Measurements from ENCODE around the gene TYMP.

The TYMP gene, protein sequence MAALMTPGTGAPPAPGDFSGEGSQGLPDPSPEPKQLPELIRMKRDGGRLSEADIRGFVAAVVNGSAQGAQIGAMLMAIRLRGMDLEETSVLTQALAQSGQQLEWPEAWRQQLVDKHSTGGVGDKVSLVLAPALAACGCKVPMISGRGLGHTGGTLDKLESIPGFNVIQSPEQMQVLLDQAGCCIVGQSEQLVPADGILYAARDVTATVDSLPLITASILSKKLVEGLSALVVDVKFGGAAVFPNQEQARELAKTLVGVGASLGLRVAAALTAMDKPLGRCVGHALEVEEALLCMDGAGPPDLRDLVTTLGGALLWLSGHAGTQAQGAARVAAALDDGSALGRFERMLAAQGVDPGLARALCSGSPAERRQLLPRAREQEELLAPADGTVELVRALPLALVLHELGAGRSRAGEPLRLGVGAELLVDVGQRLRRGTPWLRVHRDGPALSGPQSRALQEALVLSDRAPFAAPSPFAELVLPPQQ

DNA sequence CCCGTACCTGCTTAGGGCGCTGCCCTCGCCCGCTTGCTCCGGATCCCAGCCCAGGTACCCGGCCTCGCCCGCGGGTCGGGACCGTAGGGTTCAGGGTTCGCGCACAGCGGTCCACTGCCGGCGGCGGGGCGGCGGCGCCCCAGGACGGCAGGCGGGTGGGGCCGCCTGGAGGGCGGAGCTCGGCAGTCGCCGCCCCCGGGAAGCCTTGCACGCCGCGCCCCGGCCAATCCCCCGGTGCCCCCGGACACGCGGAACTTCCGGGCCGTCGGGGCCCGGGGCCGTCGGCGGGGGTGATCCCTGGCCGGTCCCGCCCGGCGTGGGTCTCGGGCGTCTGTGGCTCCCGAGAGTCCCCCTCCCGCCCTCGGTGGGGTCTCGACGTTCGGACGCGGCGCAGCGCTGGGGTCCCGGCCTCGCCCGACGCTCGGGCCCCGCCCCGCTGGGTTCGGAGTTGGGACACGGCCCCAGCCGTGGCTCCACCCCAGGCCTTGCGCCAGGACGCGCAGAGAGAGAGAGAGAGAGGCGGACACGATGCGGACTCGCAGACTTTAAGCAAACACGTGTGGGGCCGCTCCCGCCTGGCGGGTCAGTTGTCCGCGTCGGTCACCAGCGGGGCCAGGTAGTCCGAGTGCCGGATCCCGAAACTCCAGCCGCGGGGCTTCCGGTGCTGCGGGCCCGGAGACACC lies at the start of gene TYMP:
TSS of gene TYMP (minus strand) at position 116 of the 683 bp plus-strand sequence. CDS start 303 bp downstream, outside the sequence.
- DNase-seq, result no peak

DNA sequence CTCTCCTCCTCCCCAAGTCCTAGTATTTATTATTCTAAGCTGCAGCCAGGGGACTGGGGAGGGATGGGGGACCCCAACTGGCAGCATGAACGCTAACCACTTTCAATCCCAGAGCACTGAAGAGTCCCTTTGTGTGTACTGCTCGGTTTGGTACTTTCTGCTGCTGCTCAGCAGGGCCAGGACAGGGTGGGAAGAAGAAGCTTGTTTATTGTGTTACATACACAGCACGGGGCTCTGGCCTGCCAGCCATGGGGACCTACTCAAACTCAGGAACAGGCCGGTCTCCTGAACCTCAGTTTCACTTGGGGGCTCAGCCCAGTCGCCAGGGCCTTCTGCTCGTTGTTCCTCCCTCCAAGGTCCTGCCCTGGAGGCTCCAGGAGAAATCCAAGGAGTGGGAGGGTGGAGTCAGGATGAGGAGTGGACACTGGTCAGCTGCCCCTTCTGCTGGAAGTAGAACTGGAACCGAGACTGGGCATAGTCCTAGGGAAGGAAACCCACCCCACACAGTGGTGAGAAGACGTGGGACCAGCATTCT lies 49.0 kb upstream of the TYMP start:
- no peak for DNase-seq

DNA sequence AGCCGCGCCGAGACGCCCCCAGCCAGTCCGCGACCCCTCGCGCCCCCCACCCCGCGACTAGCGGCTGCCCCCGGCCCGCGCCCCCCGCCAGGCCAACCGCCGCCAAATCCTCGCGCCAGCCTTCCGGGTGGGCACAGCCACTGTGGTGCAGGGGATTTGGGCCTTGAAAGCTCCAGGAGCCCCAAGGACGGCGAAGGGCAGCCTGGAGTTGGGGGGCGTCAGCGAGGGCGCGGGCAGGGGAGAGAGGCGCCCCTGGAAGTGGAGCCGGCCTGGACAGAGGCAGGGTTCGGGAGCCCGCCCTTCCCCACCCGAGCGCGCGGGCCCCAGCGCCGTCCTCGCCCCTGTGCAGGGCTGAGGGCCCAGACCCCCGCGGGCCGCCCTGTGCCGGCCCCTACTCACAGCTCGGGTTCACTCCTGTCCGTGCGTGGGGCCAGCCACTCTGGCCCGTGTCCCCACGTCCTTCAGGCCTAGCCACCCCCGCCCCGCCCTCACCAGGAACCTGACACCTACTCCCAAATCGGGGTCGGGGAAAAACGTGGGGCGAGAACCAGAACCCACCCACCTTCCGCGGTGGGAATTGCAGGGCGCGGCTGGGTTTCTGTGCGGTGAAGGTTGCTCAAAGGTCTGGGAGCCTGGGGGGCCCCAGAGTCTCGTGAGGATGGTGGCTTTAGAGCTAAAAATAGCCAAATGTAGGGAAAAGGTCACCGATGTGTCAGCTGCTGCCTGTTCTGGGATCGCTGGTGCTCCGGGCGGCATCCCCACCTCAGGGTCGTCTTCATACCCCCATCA lies 48.4 kb upstream of the TYMP start, which contains the start of gene CPT1B:
TSS of gene CPT1B (minus strand) at position 441 of the 789 bp plus-strand sequence. CDS start 512 bp downstream, outside the sequence.
- no peak for DNase-seq

DNA sequence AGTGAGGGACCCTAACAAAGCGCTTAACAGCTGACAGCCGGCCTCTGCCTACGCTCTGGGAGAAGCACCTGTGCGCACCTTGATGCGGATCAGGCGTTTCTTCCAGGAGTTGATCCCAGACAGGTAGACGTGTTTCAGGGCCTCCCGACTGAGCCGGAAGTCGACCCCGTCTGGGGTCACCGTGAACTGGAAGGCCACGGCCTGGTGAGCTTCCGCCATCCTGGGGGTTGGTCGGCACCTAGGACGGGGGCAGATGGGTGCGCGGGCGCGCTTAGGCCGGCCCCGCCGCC lies 47.8 kb upstream of the TYMP start:
- no peak for DNase-seq

DNA sequence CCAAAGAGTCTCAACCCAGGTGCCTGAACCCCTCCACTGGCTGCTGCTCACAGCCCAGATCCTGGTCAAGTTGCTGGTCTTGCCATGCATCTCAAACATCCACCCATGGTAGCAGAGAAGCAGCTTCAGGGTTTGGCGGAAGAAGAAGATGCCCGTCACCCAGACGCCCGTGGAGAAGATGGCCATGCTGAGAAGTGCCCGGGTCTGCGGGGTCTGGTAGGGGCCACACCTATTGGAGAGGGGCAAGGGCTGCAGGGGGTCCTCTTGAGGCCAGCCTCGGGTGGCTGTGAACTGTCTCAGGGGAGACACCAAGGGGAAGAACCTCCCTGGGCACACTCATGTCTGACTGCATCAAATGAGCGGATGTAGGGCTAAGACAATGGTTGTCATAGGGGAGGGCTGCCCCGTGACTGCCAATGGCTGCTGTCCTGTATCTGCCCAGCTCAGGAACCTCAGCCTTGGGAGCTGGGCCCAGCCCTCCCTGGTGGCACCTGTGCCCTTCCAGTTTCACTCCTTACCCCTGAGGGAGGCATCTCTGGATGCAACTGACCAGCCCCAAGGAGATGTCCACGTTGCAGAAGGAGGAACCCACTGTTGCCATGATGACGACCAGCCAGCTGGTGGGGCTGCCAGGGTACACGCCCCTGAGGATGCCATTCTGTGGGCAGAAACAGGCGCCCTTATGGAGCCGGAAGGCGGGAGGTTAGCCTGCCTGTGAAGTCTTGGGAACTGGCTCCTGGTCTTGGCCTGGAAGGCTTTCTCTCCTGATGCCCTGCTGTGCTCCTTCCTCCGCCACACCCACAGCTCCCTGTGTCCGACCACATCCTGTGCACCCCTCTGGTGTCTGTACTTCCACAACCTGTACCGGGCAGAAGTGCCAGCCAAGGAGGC lies 47.2 kb upstream of the TYMP start:
- DNase-seq, result no peak

DNA sequence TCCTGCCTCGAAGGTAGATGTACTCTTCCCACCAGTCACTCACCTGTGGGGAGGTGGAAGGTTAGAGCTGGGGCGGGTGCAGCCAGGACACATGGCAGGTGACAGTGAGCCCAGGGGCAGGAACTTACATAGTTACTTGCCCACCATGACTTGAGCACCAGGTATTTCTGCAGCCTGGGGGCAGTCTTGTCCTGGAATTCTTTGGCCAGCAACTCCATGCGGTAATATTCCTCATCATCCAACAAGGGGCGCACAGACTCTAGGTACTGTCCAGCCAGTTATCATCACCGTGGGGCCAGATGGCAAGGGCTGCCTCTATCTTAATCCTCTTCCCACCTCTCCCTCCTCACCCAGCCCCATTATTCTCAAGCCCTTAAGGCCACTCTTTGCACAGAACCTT lies 46.3 kb upstream of the TYMP start:
- no peak for DNase-seq

DNA sequence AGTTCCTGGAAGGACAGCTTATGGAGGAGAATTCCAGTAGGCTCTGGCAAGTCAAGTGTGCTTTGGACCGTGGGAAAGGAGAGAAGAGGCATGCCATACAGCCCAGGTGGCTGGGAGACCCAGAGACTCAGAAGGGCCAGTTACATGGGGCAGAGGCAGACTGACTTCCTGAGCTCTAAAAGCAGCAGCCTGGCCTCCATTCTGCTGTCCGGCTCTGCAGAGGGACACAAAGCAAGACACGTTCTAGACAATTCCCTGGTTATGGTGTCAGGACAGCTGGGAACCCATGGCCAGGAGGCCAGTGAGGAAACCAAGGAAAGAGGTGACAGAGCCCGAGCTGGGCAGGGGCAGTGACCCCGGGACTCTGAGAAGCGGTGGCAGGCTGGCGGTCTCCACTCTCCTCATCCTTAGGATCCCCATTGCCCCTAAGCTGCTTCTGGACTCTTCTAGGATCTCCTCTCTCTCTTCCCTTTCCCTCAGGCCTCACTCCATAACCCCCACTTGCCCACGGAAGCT lies 45.7 kb upstream of the TYMP start:
- no peak for DNase-seq

DNA sequence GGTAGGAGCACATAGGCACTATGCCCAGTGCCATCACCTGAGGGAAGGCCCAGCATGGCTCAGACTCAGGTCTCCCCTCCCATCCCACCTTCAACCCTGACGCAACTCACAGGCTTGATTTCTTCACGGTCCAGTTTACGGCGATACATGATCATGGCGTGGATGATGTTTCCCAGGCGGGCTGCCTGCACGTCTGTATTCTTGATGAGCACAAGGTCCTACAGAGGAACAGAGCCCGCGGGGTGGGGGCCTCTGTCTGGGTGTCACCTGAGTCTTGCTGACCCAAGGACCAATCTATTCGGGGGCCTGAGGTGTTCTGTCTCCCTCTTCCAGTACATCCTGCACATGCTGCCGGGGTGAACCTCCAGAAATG lies 44.6 kb upstream of the TYMP start:
- DNase-seq, result no peak

DNA sequence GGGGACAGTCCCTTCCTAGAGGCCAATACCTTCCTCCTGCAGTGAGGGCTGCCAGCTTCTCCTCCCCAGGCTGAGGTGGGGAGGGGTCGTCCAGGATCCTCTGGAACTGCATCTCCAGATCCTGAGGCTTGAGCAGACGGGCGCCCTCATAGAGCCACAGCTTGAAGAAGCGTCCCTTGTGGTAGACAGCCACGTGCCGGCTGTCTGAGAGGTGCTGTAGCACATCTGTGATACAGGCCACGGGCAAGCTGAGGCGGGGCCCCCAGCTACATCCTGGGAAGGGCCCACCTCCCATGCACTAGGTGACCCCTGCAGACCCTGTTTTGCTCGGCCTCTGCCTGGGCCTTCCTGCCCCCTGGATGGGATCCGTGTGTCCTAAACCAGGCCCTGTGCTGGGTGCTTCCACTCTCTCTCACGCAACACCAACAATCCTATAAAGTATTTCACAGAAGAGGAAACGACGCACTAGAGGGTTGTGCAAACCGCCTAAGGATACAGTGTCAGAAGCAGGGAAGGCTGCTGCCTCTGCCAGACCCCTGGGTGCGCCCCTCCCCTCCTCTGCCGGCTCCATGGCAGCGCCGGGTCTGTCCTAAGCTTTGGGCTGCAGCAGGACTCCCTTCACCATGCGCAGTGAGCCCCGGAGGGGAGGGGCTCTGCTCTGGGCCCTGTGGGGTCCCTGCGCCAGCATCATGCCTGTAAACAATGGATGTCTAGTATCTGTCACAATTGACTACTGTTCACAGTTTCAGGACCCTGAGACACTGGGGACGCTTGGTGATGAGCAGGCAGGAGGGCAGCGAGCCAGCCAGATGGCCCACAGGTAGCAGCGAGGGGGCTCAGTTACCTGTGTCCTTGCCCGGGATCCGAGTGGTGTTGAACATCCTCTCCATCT lies 43.9 kb upstream of the TYMP start:
- no peak for DNase-seq

DNA sequence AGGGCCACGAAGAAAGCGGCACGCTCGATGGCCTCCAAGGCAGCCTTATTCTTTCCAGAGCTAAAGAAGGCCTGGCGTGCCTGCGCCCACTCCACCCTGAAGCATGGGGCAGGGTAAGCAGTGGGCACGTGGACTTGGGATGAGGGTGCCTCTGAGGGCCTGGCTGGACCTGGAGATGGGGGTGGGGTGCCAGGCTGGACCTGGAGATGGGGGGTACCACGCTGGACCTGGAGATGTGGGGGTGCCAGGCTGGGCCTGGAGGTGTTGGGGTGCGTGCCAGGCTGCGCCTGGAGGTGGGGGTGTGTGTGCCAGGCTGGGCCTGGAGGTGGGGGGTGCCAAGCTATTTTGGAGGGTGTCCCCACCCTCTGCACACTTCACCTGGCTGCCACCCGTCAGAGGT lies 43.2 kb upstream of the TYMP start:
- no peak for DNase-seq

DNA sequence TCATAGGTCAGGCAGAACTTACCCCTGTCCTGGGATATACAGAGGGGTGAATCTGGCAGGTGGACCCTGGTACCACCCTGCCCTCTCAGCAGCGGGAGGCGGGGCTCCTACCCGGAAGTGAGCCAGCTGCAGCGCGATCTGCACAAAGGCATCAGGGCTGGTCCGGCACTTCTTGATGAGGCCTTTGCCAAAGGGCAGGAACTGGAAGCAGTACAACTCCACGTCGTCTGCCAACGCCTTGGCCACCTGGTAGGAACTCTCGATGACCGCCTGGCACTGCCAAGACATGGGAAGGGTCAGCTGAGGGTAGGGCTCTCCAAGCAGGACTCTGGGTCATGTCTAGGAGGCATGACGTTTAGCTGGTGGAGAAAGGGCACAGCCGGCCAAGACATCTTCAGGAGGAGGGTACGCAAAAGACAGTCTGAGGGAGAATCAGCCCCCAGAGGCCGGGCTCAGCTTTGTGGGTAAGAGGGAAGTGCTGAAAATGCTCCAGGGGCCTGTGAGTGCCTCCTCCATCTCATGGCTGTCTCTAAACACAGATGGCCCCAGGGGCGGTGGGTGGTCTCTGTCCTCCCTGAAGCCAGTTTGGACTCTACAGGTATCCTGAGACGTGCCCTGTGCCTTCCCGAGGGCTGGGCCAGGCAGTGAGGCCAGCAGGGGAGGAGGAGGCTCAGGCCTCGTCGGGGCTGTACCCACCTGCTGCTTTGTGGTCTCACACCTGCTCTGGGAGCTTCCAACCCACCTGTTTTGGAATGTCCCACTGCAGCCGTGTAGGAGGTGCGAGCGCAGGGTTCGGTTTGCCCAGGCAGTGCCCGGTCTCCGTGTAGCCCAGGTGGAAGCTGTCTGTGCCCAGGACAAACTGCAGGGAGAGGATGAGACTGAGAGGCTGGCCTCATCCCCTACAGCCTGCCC lies 41.7 kb upstream of the TYMP start:
- no peak for DNase-seq

DNA sequence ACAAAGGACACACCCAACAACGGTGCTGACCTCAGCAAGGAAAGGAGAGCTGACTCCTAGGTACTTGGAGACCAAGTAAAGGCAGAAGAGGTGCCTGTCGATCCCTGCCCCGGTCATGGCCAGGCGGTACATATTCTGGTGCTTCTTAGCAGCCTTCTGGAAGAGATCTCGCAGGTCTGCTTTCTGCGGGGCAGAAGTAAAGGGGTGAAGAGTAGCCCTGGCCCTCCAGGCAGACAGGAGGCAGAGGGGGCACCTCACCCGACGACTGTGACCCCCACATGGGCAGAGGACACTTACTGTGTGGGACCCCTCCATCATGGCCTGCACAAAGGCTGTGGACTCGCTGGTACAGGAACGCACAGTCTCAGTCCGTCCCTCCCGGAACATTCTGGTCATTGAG lies 41.0 kb upstream of the TYMP start:
- DNase-seq, result no peak

DNA sequence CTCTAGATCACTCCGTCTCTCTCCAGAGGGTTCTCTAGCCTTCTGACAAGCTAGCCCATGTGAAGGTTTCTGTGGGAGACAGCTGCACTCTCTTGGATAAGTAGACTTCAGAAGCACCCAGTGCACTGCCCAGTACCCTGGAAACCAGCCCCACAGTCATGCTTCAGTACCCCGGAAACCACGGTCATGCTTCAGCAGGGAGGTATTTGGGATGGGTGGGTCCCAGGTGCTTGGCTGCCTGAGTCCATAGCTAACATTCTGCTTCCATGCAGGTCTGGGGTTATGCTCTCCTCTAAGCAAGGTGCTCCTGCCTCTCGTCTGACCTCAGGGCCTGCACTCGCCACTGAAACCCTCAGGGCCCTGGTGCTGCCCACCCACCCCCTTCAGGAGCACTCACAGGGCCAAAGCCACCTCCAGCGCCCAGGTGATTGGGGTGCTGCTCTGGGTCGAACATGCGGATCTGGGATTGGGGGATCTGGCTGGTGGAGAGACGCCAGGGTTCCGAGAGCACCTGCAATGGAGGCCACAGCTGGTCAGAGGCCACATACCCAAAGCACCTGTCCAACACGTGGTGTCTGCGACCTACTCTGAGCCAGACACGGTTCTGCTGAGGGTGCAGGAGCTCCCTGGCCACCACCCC lies 40.2 kb upstream of the TYMP start:
- no peak for DNase-seq

DNA sequence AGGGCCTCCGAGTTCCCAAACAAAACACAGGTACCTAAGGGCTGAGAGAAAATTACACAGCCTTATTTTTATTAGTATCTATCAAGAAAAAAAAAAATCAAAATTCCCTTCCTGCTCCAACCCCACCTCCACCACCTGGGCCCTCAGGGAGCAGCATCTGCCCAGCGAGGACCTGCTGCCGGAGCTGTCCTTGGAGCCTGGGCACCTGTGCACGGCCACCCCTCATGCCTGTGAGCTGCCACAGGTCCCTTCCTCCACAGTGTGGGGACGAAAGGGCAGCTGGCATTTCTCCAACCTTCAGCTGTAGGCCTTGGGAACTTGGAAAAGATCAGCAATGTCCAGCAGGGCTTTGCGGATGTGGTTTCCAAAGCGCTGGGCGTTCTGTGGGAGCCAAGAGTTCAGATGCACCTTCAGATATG lies 39.2 kb upstream of the TYMP start:
- DNase-seq, result no peak

DNA sequence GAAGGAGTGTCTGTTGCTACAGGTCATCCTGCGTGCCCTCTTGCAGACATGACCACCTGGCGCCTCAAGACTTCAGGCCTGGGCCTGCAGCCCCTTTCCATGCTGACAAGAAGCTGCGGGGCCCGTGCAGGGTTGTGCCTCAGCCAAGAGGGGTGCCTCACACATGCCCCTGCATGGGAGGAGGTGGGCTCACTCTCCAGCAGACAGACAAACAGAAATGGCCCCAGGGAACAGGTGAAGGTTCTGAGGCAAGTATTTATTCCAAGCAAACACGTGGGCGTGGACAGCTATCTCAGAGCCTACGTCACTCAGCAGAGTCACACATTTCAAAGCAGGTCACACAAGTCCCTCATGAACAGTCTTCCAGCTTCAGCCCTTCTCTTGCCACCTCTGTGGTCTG lies 38.8 kb upstream of the TYMP start:
- no peak for DNase-seq

DNA sequence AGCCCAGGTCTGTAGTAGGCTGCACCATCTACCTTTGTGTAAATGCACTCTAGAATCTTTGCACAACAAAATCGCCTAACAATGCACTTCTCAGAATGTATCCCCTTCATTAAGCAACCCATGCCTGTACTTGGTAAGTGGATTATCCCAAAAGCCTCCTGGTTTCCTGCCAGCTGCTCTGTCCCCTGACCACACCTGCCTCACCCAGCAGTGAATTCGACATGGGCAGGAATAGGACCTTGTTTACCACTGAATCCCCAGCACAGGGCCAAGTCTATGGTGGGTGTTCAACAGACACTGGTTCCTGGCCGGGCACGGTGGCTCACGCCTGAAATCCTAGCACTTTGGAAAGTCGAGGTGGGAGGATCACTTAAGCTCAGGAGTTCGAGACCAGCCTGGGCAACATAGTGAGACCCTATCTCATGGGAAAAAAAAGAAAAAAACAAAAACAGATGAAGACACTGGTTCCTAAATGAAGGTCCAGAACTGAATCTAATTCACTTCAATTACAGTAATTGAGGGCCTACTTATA lies 38.0 kb upstream of the TYMP start:
- no peak for DNase-seq

DNA sequence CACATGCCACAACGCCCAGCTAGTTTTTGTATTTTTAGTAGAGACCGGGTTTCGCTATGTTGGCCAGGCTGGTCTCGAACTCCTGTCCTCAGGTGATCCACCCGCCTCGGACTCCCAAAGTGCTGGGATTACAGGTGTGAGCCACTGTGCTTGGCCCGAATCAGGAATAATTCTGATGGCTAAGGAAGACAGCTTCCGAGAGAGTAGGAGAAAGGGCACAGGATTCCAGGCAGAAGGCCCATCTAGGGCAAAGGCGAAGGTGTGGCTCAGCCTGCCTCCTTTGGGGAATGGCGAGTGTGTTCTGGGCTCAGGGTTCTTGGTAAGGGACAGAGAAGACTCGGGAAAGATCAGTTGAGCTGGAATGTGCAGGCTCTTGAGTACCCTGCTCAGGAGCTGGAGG lies 34.5 kb upstream of the TYMP start:
- DNase-seq, result no peak

DNA sequence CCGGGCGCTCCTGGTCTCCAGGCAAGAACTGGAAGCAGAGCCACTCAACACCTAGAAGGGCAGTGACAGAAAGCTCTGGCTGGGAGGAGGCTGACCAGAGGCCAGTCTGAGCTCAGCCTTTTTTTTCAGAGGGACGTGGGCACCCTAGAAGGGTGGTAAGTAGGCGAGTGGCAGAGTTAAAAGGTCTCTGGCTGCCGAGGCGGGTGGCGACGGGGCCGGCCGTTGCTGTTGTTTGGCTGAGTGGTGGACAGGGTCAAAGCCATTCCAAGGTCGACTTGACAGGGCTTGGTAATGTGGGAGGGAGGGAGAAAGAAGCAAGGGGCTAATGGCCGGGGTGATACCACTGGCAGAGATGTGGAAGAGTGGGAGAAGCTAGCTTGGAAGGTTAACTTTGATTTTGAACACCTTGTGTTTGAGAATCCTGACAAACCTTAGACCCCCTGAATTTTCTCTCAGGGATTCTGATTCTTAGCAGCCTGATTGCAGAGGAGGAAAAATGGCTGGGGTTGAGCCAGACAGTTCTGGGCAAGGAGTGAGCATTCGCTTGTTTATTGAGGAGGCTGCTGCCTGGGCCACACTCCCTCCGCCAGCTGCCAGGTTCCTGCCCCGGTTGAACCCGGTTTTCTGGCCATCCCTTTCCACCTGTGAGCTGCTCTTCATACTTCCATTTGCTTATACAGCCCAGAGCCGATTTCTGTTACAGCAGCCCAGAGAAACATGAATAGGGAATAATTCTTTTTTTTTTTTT lies 33.8 kb upstream of the TYMP start:
- no peak for DNase-seq

All from NCI-H2107 (cell line).